GM19239 (cell line): ENCODE results near the gene BICDL2.

Experiments used
- DNase-seq: peaks from one replicate; pipeline ENCODE4 v3.0.0; 2011; ENCODE audit warnings: low spot score; ENCODE audit not compliant: insufficient read length
- FAIRE-seq: peaks from 2 replicates; lab custom pipeline; 2011; peaks lifted over from hg19 to GRCh38; lab: Jason Lieb, UNC

Gene BICDL2

GRCh38 chr16:2991566-2992261, 45.0 kb downstream of the BICDL2 start:
- FAIRE-seq (no peak), DNase-seq (no peak)

GRCh38 chr16:2990891-2991290, 45.9 kb downstream of the BICDL2 start:
- no peak for DNase-seq

GRCh38 chr16:2988590-2989099, 48.1 kb downstream of the BICDL2 start:
- FAIRE-seq (no peak), DNase-seq (no peak)

More at GRCh38 chr16:2990891-2991290, 45.9 kb downstream of the BICDL2 start:
- FAIRE-seq, result no peak

GRCh38 chr16:2987833-2988232, 48.9 kb downstream of the BICDL2 start:
- no peak for FAIRE-seq
- DNase-seq, result no peak

- DNase-seq, result no peak
- FAIRE-seq, result no peak
Measured at GRCh38 chr16:2987286-2987685, 49.5 kb downstream of the BICDL2 start.

- DNase-seq, result no peak
Measured at GRCh38 chr16:2986623-2987188, 50.0 kb downstream of the BICDL2 start.

GRCh38 chr16:2985893-2986355, 50.8 kb downstream of the BICDL2 start:
- no peak for DNase-seq
- FAIRE-seq, result no peak

More at GRCh38 chr16:2986623-2987188, 50.0 kb downstream of the BICDL2 start:
- no peak for FAIRE-seq

- no peak for FAIRE-seq
- no peak for DNase-seq
Measured at GRCh38 chr16:2985462-2985861, 51.3 kb downstream of the BICDL2 start.

GRCh38 chr16:2983706-2984136, 53.0 kb downstream of the BICDL2 start:
- peak; percentile 37 for FAIRE-seq

GRCh38 chr16:2982402-2982801, 54.3 kb downstream of the BICDL2 start:
- DNase-seq (no peak), FAIRE-seq (no peak)

More at GRCh38 chr16:2983706-2984136, 53.0 kb downstream of the BICDL2 start:
- peak; percentile 94 for DNase-seq

GRCh38 chr16:2981899-2982250, 54.9 kb downstream of the BICDL2 start:
- DNase-seq (no peak), FAIRE-seq (no peak)

- FAIRE-seq (no peak), DNase-seq (no peak)
Measured at GRCh38 chr16:2981177-2981898, 55.4 kb downstream of the BICDL2 start.

GRCh38 chr16:2980227-2981176, 56.2 kb downstream of the BICDL2 start, which contains the start of gene PKMYT1:
TSS of gene PKMYT1 (minus strand) at chr16:2980446. CDS start at chr16:2979657, 789 bp downstream.
- DNase-seq (peak; percentile 100), FAIRE-seq (peak; percentile 76)

GRCh38 chr16:2979669-2980226, 57.0 kb downstream of the BICDL2 start:
- peak; percentile 35 for FAIRE-seq
- DNase-seq, result no peak
